Lower leg skin (tissue), 3 donors: ENCODE data around the gene GPR6.

Experiments
- CTCF ChIP-seq, 3 donors: fragments of 450-650 bp; IDR thresholded peaks; one replicate each; pipeline ENCODE4 v1.5.1; 2016; ENCODE audit warnings: antibody characterized with exemption in 3 of 3, mild to moderate bottlenecking in 3 of 3, moderate library complexity in 2 of 3
- POLR2A ChIP-seq, 2 donors: fragments of 450-650 bp; IDR thresholded peaks; one replicate each; pipeline ENCODE4 v1.6.1; 2016 to 2017; ENCODE audit warnings: antibody characterized with exemption in 2 of 2, mild to moderate bottlenecking in 1 of 2, moderate library complexity in 1 of 2

- no peak for TF ChIP-seq POLR2A (IDR thresholded peaks at IDR 0.05)
- no peak for TF ChIP-seq CTCF (IDR thresholded peaks at IDR 0.05)
These were observed 40.4 kb downstream of the GPR6 start for GRCh38 chr6:110018486-110018885.
